WERI-Rb-1 (cell line): ENCODE data around the gene C2orf80.
"Not testable (repeated sequence)": the region's sequence is repeated elsewhere in the genome, so short reads cannot be mapped to it uniquely, and the experiment has no call there.

Experiments used
- DNase-seq: peaks from one replicate; pipeline ENCODE4 v3.0.0-alpha.2; 2020
- H3K27ac ChIP-seq: fragments of 250-450 bp; sonication (Bioruptor Pico); 2 replicates; pipeline ENCODE4 v1.5.1; 2020; ENCODE audit warnings: mild to moderate bottlenecking, moderate library complexity
- H3K27me3 ChIP-seq: fragments of 250-450 bp; sonication (Bioruptor Pico); 2 replicates; pipeline ENCODE4 v1.5.1; 2021; ENCODE audit warnings: mild to moderate bottlenecking, low read depth, moderate library complexity; ENCODE audit not compliant: insufficient read depth, severe bottlenecking
- H3K36me3 ChIP-seq: fragments of 250-450 bp; sonication (Bioruptor Pico); 2 replicates; pipeline ENCODE4 v1.5.1; 2020; ENCODE audit warnings: mild to moderate bottlenecking, moderate library complexity
- H3K4me3 ChIP-seq: 2 replicates; pipeline ENCODE4 v1.5.1; 2011; ENCODE audit warnings: low read depth, mild to moderate bottlenecking, control low read depth, low read length
- H3K9me3 ChIP-seq: fragments of 250-450 bp; sonication (Bioruptor Pico); 2 replicates; pipeline ENCODE4 v1.5.1; 2021; ENCODE audit warnings: mild to moderate bottlenecking, moderate library complexity; ENCODE audit not compliant: severe bottlenecking
- CTCF ChIP-seq: IDR thresholded peaks from 2 replicates; pipeline ENCODE4 v1.5.1; 2011; ENCODE audit warnings: low read depth, mild to moderate bottlenecking, control low read depth, inconsistent platforms, low read length

C2orf80 gene

GRCh38 chr2:208224802-208225201, 35.0 kb upstream of the C2orf80 start:
- TF ChIP-seq CTCF, result no peak
- H3K36me3 ChIP-seq, result no peaks in the 10 kb centered on the region
- H3K4me3 ChIP-seq, result no peak overlapping the region
- H3K9me3 ChIP-seq, result no peaks in the 10 kb centered on the region
- DNase-seq, result no peak
- H3K27ac ChIP-seq, result no peak overlapping the region
- H3K27me3 ChIP-seq, result no peaks in the 10 kb centered on the region

- no peak for DNase-seq
These were observed 32.5 kb upstream of the C2orf80 start for GRCh38 chr2:208222351-208222750.

GRCh38 chr2:208221873-208222272, 32.0 kb upstream of the C2orf80 start:
- not testable (repeated sequence) for H3K36me3 ChIP-seq, H3K9me3 ChIP-seq, H3K27ac ChIP-seq, H3K27me3 ChIP-seq, DNase-seq, H3K4me3 ChIP-seq

More at GRCh38 chr2:208222351-208222750, 32.5 kb upstream of the C2orf80 start:
- Histone ChIP-seq H3K27ac (no peak overlapping the region), H3K27me3 (no peaks in the 10 kb centered on the region), H3K4me3 (no peak overlapping the region), H3K9me3 (no peaks in the 10 kb centered on the region), H3K36me3 (no peaks in the 10 kb centered on the region)
- TF ChIP-seq CTCF, result no peak

GRCh38 chr2:208210688-208211451, 21.0 kb upstream of the C2orf80 start:
- DNase-seq, result no peak
- no peak for TF ChIP-seq CTCF
- no peak overlapping the region for H3K4me3 ChIP-seq
- H3K9me3 ChIP-seq, result no peaks in the 10 kb centered on the region
- H3K27me3 ChIP-seq, result no peaks in the 10 kb centered on the region
- H3K27ac ChIP-seq, result no peak overlapping the region
- H3K36me3 ChIP-seq, result no peaks in the 10 kb centered on the region

- no peak overlapping the region for H3K27ac ChIP-seq
- H3K9me3 ChIP-seq, result no peaks in the 10 kb centered on the region
- H3K36me3 ChIP-seq, result no peaks in the 10 kb centered on the region
- no peak overlapping the region for H3K4me3 ChIP-seq
- no peak for DNase-seq
- no peaks in the 10 kb centered on the region for H3K27me3 ChIP-seq
- no peak for TF ChIP-seq CTCF
These were observed 18.7 kb upstream of the C2orf80 start for GRCh38 chr2:208208335-208209085.

GRCh38 chr2:208207769-208208168, 17.9 kb upstream of the C2orf80 start:
- no peaks in the 10 kb centered on the region for H3K9me3 ChIP-seq
- DNase-seq, result no peak
- no peak overlapping the region for H3K27ac ChIP-seq
- TF ChIP-seq CTCF, result no peak
- H3K36me3 ChIP-seq, result no peaks in the 10 kb centered on the region
- no peak overlapping the region for H3K4me3 ChIP-seq
- no peaks in the 10 kb centered on the region for H3K27me3 ChIP-seq
